BLaER1 treated with 17β-estradiol and CSF1 and Interleukin-3, amounts not matched to agents 10 nM and 100 nM (cell line): Measurements from ENCODE around the gene GALNT11.
A peak's percentile ranks its signal among the peaks of the same experiment; 100 is the strongest.
"Not testable (repeated sequence)": the region's sequence is repeated elsewhere in the genome, so short reads cannot be mapped to it uniquely, and the experiment has no call there.

Experiments used
- H3K27ac ChIP-seq, 11 experiments: shearing (Covaris generic); formaldehyde crosslinking; 2 replicates each; pipeline ENCODE4 v1.8.1; 2022
- H3K27me3 ChIP-seq, 11 experiments: shearing (Covaris generic); formaldehyde crosslinking; 2 replicates each; pipeline ENCODE4 v1.8.1; 2022
- H3K36me3 ChIP-seq, 11 experiments: shearing (Covaris generic); formaldehyde crosslinking; 2 replicates each; pipeline ENCODE4 v1.8.1; 2022
- H3K4me1 ChIP-seq, 10 experiments: shearing (Covaris generic); formaldehyde crosslinking; 2 replicates each; pipeline ENCODE4 v1.8.1; 2022
- H3K4me2 ChIP-seq, 11 experiments: shearing (Covaris generic); formaldehyde crosslinking; 2 replicates each; pipeline ENCODE4 v1.8.1; 2022
- H3K4me3 ChIP-seq, 10 experiments: shearing (Covaris generic); formaldehyde crosslinking; 2 replicates each; pipeline ENCODE4 v1.8.1; 2022
- H3K9ac ChIP-seq, 11 experiments: shearing (Covaris generic); formaldehyde crosslinking; 2 replicates each; pipeline ENCODE4 v1.8.1; 2022
- H3K9me3 ChIP-seq, 11 experiments: shearing (Covaris generic); formaldehyde crosslinking; replicated peaks in 1 of 11; 2 replicates each; pipeline ENCODE4 v1.8.1; 2022
- H4K20me1 ChIP-seq, 11 experiments: shearing (Covaris generic); formaldehyde crosslinking; 2 replicates each; pipeline ENCODE4 v1.8.1; 2022
- Cebpa-rat ChIP-seq, 11 experiments: shearing (Covaris generic); IDR thresholded peaks; 2 replicates each; pipeline ENCODE4 v1.8.1; 2022

The GALNT11 gene

DNA sequence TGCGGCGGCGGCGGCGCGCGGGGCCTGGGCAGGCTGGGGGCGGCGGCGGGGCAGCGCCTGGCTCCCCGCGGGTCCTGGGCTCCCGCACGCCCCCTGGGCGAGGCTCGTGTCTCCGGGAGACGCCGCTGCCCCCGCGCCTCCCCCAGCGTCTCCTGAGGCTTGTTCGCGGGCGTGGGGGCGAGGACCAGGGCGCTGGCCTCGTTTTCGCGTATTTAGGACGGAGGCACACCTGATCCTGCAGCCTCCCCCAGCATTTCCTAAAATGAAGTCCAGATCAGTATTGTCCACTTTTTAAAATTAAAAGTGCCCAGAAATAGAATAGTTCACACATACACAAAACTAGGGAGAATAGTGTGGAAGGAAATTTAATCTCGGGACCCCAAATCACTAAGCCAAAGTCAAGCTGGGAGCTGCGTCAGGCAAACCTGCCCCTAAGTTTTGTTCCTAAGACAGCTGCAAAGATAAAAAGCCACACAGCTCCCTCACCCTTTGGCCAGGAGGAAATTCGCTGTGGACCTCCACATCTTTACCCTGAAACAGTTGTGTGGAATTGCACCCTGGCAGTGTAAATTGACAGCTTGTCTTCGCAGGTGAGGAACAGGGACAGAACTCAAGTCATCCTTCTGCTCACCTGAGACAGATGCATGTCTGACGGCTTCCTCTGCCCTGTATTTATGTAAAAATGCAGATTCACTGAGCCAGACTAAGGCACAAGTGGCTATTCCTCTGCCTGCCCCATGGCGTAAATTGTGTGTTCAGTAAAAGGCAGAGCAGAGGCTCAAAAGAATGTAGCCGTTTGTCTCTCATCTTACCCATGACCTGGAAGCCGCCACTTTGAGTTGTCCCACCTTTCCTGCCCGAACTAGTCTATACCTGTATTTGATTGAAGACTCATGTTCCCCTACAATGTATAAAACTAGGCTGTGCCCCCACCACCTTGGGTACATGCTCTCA is 740 bp downstream of the GALNT11 start:
- Histone ChIP-seq H3K9ac (peak overlapping the region; percentile 64 to 88 (median 79)), H3K27ac (peak overlapping the region; percentile 18 to 73 (median 54); a peak in 19 of 22 replicates), H4K20me1 (no peaks in the 10 kb centered on the region; a peak in 1 of 22 replicates), H3K36me3 (peaks cover 0 to 17% (median 0%) of the 10 kb centered on the region in 11 experiments; a peak in 5 of 22 replicates), H3K4me1 (peaks cover 4 to 24% (median 9%) of the 10 kb centered on the region in 10 experiments; a peak in 14 of 20 replicates), H3K9me3 (peaks cover 7 to 21% (median 14%) of the 10 kb centered on the region in 11 experiments; a peak in 20 of 22 replicates), H3K27me3 (peaks cover 0 to 26% (median 20%) of the 10 kb centered on the region in 11 experiments; a peak in 20 of 22 replicates), H3K4me2 (peak overlapping the region; percentile 79 to 94 (median 89)), H3K4me3 (peak overlapping the region; percentile 59 to 77 (median 66))
- TF ChIP-seq Cebpa-rat (IDR thresholded peaks at IDR 0.05), result no peak

DNA sequence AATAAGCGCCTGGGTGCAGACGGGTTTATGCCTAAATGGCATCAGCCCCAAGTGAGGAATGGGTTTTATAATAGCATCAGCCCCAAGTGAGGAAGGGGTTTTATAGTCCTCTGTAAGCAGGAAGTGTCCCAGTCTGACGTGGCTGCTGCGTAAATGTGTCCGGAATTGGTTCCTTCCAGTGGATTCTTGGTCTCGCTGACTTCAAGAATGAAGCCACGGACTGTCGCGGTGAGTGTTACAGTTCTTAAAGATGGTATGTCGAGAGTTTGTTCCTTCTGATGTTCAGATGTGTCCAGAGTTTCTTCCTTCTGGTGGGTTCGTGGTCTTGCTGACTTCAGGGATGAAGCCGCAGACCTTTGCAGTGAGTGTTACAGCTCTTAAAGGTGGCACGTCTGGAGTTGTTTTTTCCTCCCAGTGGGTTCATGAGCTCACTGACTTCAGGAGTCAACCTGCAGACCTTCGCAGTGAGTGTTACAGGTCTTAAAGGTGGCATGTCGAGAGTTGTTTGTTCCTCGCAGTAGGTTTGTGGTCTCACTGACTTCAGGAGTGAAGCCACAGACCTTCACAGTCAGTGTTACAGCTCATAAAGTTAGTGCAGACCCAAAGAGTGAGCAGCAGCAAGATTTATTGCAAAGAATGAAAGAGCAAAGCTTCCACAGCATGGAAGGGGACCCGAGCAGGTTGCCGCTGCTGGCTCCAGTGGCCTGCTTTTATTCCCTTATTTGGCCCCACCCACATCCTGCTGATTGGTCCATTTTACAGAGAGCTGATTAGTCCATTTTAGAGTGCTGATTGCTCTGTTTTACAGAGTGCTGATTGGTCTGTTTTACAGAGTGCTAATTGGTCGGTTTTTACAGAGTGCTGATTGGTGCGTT is 2.3 kb downstream of the GALNT11 start:
- Histone ChIP-seq H3K9me3 (peaks cover 7 to 21% (median 14%) of the 10 kb centered on the region in 11 experiments; a peak in 20 of 22 replicates), H3K27me3 (peaks cover 0 to 26% (median 20%) of the 10 kb centered on the region in 11 experiments; a peak in 20 of 22 replicates), H3K36me3 (peaks cover 0 to 17% (median 0%) of the 10 kb centered on the region in 11 experiments; a peak in 5 of 22 replicates), H3K4me1 (peaks cover 4 to 24% (median 9%) of the 10 kb centered on the region in 10 experiments; a peak in 14 of 20 replicates)
- not testable (repeated sequence) for H4K20me1 ChIP-seq, H3K4me2 ChIP-seq, H3K27ac ChIP-seq, H3K4me3 ChIP-seq, H3K9ac ChIP-seq

DNA sequence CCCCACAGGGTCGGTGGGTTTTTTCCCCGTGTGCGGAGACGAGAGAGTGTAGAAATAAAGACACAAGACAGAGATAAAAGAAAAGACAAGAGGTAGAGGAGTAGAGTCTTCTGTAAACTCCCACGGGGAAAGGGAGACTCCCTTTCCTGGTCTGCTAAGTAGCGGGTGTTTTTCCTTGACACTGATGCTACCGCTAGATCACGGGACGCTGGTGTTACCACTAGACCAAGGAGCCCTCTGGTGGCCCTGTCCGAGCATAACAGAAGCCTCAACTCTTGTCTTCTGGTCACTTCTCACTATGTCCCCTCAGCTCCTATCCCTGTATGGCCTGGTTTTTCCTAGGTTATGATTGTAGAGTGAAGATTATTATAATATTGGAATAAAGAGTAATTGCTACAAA is 4.6 kb downstream of the GALNT11 start:
- not testable (repeated sequence) for H3K27ac ChIP-seq, H3K4me3 ChIP-seq, H4K20me1 ChIP-seq, H3K4me2 ChIP-seq, H3K9ac ChIP-seq
- H3K36me3 ChIP-seq, result peaks cover 0 to 17% (median 0%) of the 10 kb centered on the region in 11 experiments; a peak in 5 of 22 replicates
- peaks cover 3 to 24% (median 8%) of the 10 kb centered on the region in 10 experiments; a peak in 14 of 20 replicates for H3K4me1 ChIP-seq
- peaks cover 0 to 19% (median 17%) of the 10 kb centered on the region in 11 experiments; a peak in 20 of 22 replicates for H3K27me3 ChIP-seq
- H3K9me3 ChIP-seq, result peaks cover 8 to 32% (median 19%) of the 10 kb centered on the region in 11 experiments; a peak in 20 of 22 replicates

DNA sequence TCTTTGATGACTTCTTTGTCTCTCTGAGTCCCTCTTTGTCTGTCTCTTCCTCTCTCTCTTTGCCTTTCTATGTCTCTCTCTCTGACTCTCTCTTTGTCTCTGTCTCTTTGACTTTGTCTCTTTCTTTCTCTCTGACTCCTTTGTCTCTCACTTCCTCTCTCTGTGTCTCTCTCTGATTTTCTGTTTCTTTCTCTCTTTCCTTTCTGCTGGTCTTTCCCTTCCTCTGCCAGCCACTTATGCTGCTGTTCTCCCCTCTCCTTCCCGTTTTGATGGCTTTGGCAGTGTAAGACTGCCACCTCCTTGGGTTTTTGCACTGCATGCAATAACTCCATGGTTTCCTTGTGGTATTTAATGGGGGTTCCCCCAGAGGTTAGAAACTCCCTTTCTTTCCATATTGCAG is 5.2 kb downstream of the GALNT11 start:
- H3K9me3 ChIP-seq, result peaks cover 8 to 38% (median 20%) of the 10 kb centered on the region in 11 experiments; a peak in 20 of 22 replicates
- not testable (repeated sequence) for H3K4me3 ChIP-seq, H3K9ac ChIP-seq, H3K27ac ChIP-seq, H4K20me1 ChIP-seq
- H3K27me3 ChIP-seq, result peaks cover 0 to 13% (median 11%) of the 10 kb centered on the region in 11 experiments; a peak in 20 of 22 replicates
- peaks cover 0 to 24% (median 7%) of the 10 kb centered on the region in 10 experiments; a peak in 12 of 20 replicates for H3K4me1 ChIP-seq
- H3K36me3 ChIP-seq, result peaks cover 0 to 21% (median 0%) of the 10 kb centered on the region in 11 experiments; a peak in 5 of 22 replicates
- peak overlapping the region in 2 of 11 experiments; percentile 20 to 38; a peak in 4 of 22 replicates for H3K4me2 ChIP-seq

GRCh38 chr7:152035817-152036216 is 10.3 kb downstream of the GALNT11 start:
- Histone ChIP-seq H3K4me1 (peaks cover 0 to 6% (median 0%) of the 10 kb centered on the region in 10 experiments; a peak in 3 of 20 replicates), H3K27me3 (no peaks in the 10 kb centered on the region), H3K9me3 (peaks cover 41 to 69% (median 56%) of the 10 kb centered on the region in 11 experiments), H3K9ac (no peak overlapping the region), H4K20me1 (no peaks in the 10 kb centered on the region), H3K27ac (no peak overlapping the region), H3K36me3 (peaks cover 0 to 53% (median 0%) of the 10 kb centered on the region in 11 experiments; a peak in 4 of 22 replicates), H3K4me2 (no peak overlapping the region), H3K4me3 (no peak overlapping the region)
- TF ChIP-seq Cebpa-rat (IDR thresholded peaks at IDR 0.05), result no peak

GRCh38 chr7:152038410-152038809 is 12.9 kb downstream of the GALNT11 start:
- Histone ChIP-seq H3K36me3 (peaks cover 0 to 55% (median 0%) of the 10 kb centered on the region in 11 experiments; a peak in 4 of 22 replicates), H3K9me3 (peaks cover 45 to 82% (median 65%) of the 10 kb centered on the region in 11 experiments)
- H4K20me1 ChIP-seq, H3K4me2 ChIP-seq, H3K4me1 ChIP-seq, H3K9ac ChIP-seq, H3K4me3 ChIP-seq, H3K27me3 ChIP-seq, H3K27ac ChIP-seq: not testable (repeated sequence)

- H3K4me3 ChIP-seq, H4K20me1 ChIP-seq, H3K27ac ChIP-seq, H3K4me1 ChIP-seq, H3K27me3 ChIP-seq, H3K9ac ChIP-seq, H3K4me2 ChIP-seq: not testable (repeated sequence)
- Histone ChIP-seq H3K36me3 (peaks cover 0 to 29% (median 0%) of the 10 kb centered on the region in 11 experiments; a peak in 4 of 22 replicates), H3K9me3 (peaks cover 62 to 80% (median 71%) of the 10 kb centered on the region in 11 experiments)
Observed at GRCh38 chr7:152043086-152043485, 17.6 kb downstream of the GALNT11 start.

- not testable (repeated sequence) for H3K9ac ChIP-seq, H3K27me3 ChIP-seq, H3K4me3 ChIP-seq, H3K4me2 ChIP-seq, H3K27ac ChIP-seq, H3K4me1 ChIP-seq, H4K20me1 ChIP-seq
- H3K36me3 ChIP-seq, result 0 out of 22 replicates have a peak, but pooled peaks cover 0 to 11% (median 0%) of the 10 kb centered on the region in 11 experiments
- peaks cover 46 to 72% (median 58%) of the 10 kb centered on the region in 11 experiments for H3K9me3 ChIP-seq
Observed at GRCh38 chr7:152044909-152045308, 19.4 kb downstream of the GALNT11 start.
